Glomerular endothelial cell (primary cell): Measurements from ENCODE around the gene PCDH9. TPM values are rescaled to one million over a fixed set of nuclear protein-coding genes. Genes with fewer than 3 reads are reported as not detected.

ENCODE experiments used
- DNase-seq: peaks from one replicate; pipeline ENCODE4 v3.0.0-alpha.2; 2011; ENCODE audit warnings: low read depth, low spot score; ENCODE audit errors: extremely low read depth
- total RNA-seq: library from RNA; depleted of rRNA; stranded (reverse); fragments of >200 nt; gene quantifications from 2 replicates; pipeline ENCODE4 v1.2.3, GENCODE V29; 2015

PCDH9 gene, protein sequence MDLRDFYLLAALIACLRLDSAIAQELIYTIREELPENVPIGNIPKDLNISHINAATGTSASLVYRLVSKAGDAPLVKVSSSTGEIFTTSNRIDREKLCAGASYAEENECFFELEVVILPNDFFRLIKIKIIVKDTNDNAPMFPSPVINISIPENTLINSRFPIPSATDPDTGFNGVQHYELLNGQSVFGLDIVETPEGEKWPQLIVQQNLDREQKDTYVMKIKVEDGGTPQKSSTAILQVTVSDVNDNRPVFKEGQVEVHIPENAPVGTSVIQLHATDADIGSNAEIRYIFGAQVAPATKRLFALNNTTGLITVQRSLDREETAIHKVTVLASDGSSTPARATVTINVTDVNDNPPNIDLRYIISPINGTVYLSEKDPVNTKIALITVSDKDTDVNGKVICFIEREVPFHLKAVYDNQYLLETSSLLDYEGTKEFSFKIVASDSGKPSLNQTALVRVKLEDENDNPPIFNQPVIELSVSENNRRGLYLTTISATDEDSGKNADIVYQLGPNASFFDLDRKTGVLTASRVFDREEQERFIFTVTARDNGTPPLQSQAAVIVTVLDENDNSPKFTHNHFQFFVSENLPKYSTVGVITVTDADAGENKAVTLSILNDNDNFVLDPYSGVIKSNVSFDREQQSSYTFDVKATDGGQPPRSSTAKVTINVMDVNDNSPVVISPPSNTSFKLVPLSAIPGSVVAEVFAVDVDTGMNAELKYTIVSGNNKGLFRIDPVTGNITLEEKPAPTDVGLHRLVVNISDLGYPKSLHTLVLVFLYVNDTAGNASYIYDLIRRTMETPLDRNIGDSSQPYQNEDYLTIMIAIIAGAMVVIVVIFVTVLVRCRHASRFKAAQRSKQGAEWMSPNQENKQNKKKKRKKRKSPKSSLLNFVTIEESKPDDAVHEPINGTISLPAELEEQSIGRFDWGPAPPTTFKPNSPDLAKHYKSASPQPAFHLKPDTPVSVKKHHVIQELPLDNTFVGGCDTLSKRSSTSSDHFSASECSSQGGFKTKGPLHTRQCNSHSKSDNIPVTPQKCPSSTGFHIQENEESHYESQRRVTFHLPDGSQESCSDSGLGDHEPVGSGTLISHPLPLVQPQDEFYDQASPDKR (N-terminal part only)
- total RNA-seq, result 5.3 and 7.3 TPM in 2 replicates

DNA sequence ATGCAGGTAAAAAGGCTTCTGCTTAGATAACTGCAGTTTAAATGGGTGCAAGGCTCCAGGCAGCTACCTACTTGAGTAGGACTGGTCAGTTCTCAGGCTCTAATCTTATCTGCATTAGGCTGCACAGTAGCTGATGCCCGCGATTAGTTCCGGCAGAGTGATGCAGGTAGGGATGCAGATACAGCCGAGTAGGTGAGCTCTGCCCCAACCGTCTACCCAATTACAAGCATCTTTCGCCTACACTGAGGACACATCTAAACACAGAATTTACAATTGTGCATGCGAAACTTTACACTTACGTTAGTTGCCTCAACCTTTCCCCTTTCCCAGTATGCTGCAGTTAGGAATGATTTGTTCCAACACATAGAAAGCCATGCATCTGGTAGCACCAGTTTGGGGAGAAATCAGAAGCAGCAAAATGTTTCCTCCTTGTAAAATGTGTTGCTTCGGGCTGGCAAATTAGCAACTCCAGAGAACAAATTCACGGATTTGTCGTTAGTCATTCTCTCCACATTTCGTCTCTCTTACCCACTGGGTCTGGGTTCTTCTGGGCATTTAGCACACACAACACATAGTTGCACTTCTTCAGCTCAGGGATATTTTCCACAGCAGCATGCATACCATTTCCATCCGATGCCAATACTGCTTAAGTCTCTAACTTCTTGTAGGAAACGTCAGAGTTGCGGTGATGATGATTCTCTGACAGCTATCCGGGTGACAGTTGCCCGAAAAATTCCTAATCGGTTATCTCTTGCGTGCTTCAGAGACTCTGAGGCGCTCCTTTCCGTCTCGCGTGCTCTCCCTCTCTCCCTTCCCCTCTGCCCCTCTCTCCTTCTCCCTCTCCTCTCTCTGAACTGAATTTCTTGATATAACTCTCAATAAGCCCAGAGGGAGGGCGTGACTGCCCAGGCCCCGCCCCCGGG is at the start of gene PCDH9:
PCDH9 (minus strand) TSS at position 856 of the 923 bp plus-strand sequence. CDS start 1,896 bp downstream, outside the sequence.
- no peak for DNase-seq

DNA sequence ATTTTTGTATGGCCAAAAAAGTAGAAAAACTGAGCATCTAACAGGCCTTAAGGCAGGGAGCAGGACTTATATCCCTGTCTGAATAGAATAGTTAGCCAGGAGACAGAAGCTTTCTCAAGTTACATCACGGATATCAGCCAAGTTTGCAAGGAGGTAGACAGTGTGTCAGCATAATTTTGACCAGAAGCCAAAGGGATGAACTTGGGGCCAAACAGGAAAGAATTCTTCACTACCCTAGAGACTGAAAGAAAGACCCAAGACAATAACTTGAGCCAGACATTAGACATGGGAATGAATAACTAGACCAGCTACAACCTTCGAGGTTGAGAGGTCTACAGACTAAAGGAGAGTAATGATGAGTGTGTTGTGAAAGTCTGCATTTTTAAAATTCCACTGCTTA is 48.1 kb upstream of the PCDH9 start:
- no peak for DNase-seq

DNA sequence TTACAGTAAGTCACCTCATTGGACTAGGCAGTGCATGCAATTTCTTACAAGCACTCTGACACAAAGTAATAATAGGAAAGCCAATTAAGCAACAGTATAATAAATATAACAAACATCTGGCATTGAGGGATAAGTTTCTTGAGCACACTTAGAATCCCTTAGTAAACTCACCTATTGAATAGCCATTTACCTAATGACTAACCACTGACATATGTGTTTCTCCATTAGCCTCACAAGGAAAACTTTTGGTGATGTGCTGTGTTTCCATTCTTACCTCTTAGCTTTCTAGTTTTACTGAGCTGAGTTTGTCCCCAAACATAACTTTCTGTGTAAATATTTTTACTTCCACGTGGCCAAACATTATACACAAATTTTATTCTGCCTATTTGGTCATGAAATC is 47.4 kb upstream of the PCDH9 start:
- DNase-seq, result no peak

DNA sequence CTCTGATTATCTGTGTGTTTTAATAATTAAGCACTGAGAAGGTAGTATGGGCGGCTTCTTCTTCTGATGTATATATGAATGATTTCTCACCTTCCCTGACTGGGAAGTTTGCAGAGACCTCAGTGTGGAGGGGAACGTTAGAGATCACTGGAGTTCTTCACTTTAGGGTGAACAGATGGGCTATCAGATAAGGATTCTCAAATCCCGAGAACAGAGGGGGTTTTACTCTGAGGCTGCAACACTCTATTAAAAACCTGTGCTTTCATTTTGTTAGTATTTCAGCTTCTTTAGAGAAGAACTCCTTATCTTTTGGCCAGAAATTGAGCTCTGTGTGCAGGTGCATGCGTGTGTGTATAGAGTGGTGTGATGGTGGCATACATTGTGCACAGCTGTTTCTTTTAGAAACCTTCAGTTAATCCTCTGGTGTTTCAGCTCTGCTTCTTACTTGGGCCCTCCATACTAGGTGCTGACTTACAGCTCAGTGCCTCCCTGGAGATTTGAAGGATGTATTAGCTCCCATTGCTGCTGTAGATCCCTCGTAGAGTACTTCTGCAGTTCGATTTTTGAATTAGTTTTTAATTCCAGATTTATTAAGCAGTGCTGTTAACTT is 45.3 kb upstream of the PCDH9 start:
- DNase-seq, result no peak

DNA sequence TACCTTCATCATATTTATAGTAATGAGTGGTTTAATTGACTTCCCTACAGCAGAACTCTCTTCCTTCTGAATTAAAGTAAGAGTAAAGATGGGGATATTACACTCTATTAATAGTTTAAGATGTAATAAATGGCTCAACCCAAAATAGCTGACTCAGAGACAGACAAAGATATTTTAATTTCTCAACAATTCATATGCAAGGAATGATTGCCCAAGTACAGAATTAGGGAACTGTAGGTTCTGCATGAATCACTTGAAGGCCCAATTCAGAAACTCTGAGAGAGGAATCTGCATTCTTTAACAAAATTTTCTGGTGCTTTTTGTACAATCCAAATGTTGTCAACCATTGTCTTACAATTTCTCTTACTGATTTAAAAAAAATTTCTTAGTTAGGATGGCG is 42.9 kb upstream of the PCDH9 start:
- DNase-seq, result no peak

DNA sequence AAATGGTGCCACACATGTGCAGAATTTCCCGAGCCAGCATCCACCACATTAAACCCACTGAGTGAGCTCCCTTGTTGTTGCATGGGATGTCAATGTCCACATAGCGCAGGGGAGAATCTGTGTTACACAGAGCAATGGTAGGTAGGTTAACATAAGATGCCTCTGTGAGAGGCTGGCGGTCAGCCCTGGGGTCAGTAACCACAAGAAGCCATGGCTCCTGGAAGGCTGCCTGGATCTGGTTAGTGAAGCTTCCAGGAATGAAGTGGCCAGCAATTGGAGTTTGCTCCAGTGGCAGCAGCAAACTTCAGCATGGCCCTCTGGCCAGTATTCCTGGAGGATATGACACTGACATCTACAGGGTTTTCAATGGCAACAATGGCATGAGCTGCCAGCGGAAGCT is 37.0 kb upstream of the PCDH9 start:
- DNase-seq, result no peak

DNA sequence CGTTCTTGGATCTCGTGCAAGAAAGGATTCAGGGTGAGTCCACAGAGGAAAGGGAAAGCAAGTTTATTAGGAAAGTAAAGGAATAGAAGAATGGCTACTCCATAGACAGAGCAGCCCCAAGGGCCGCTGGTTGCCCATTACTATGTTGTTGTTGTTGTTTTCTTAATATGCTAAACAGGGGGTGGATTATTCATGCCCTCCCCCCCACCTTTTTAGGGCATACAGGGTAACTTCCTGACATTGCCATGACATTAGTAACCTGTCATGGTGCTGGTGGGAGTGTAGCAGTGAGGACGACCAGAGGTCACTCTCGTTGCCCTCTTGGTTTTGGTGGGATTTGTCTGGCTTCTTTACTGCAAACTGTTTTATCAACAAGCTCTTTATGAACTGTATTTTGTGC is 29.1 kb upstream of the PCDH9 start:
- no peak for DNase-seq

DNA sequence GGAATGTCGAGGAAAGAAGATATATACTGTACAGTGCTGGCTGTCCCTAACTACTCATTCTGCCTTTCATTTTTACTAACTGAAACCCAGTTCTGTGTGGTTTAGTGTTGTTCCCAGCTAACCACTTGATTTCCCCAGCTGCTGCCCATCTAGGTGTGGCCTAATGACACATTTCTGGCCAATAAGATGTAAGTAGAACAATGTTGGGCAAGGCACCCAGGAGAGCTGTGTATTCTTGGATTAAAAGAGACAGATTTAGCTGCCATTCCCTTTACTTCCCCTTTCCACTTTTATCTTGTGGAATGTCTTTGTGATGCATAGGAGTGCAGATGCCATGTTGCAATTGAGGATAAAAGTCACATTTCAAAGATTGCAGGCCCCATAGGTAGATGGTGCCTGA is 28.3 kb upstream of the PCDH9 start:
- DNase-seq, result no peak

DNA sequence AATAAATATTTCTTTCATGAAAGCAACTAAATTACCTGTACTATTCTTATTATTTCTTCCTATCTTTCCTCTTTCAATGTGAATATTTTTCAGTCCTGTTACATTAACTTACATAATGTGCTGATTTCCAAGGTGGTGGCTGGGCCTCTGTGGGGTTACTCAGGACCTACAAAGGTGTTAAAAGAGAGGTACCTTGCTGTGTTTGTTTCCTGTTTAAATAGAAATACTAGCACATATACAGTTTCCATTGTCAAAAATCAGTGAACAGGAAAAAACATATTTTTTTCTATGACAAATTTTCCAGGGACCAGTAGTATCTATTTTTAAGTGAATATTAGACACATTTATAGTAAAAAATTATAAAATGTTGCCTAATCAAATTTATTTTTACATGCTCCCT is 8.7 kb upstream of the PCDH9 start:
- no peak for DNase-seq

DNA sequence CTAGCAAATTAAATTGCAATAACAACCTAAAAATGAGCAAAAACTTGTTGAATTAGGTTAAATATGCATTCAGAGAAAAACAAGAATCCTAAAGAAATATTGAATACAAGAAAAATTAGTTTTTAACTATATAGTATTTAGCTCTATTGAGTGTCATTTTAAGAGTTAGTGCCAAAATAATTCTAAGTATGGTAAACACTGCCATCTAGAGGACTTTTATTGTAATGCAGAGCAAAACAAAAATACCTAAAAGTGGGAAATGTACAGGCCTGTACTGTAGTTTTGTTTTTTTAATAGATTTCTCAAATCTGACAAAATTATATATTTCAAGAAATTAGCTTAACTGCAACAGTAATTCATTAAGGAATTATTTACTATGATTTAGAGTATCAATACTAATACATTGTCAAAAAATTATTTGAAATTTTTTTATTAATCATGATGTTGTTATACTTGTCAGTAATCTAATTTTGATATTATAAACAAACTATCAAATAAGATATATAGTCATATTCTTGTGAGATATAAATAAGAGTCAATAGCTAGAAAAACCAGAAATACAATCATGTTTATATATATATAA is 8.2 kb upstream of the PCDH9 start:
- no peak for DNase-seq

DNA sequence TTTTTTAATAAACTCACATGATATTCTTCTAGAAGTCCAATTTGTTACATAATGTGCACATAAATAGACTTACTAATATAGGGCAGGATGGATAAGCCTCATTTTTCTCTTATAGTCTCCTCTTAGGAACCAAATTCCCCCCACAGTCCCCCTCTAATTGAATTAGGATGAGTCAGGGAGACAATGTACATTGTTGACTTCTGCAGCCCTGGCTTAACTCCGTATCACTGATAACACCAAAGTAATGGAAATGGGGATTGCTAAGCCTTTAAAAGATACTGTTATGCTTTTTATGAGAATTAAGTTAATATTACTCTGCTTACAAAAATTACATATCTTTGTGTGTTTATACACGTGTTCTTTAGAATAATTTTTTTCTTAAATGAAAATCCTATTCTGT is 5.1 kb upstream of the PCDH9 start:
- no peak for DNase-seq

DNA sequence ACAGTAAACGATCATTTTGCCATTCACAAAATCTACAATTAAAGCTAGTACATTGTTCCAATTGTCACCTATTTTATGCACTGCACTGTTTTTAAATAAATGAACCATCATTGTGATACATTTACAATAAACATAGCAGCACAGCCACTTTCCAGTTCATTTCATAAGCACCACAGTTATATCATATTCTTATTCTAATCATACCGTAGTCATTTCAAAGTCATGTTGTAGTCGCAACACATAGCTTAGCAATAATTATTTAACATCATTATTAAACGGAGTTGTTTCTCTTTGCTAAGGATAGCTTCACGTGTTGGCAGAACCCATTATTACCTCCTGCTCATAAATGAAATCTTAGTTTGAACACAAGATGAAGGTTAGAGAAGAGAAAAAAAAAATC is 2.2 kb upstream of the PCDH9 start:
- no peak for DNase-seq

DNA sequence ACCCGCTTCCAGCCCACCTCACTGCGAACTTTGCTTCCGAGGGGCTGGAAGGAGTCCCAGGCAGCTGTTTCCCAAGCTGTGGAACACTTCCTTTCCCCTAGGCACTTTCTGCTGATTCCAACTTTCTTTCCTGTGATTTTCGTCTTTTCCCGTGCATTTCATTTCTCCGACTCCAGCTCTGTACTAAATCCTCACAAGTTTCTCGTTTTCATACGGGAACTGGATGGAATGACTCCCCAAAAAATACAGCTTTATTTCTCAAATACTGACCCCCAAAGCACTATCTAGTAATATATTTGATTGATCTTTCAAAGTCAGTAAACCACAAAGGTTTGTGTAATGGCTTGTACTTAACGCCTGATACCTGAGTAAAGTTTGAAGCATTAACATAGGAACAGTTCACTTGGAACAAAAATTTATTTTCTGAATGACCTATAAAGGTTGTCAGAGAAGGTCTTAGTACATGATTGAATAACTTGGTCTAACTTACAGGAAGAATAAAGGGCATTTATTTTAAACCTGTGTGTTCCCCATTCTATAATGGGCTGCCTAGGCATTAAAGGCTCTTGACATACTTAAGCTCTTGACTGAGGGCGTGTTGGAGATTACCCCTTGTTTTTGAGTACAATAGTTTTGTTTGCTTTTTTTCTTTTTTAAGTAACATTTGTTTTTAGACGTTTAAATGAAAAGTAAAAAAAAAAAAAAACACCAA is 1.3 kb upstream of the PCDH9 start:
- no peak for DNase-seq

DNA sequence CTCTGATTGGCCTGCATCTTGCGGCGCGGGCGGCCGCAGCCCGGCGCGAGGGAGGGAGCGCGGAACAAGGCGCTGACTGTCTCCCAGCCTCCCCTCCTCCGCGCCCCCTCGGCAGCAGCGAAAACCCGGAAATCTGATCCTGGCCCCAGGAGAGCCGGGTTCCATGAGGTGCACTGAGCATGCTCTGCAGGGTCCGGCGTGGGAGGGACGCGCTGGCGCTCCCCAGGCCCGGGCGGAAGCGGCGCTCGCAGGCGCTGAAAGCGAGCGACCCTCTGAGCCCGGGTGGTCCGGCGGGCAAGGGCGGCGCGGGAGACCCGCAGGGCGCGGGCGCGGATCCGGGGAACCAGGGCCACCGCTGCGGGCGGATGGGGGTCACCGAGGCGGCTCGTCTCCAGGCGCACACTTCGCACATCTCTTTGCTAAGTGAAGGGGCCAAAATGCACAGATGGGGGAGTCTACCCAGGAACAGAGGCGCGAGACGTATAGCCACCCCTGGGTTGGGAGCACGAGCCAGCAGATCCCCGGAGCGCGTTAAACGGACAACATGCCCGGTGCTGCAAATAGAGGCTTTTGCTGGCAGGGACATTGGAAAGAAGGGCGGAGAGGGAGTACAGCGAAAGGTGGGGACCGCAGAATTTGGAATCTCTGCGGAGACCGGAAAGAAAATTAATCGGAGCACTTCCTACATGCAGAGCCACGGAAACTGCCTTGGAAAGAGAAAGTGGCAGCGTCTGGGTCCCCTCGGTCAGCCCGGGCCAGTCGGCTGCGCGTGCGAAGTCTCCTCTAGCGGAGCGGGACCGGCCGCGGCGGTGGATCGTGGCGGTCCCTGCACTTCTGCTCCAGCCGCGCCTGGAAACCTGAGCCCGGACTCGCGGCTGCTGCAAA is 510 bp upstream of the PCDH9 start:
- DNase-seq, result no peak

DNA sequence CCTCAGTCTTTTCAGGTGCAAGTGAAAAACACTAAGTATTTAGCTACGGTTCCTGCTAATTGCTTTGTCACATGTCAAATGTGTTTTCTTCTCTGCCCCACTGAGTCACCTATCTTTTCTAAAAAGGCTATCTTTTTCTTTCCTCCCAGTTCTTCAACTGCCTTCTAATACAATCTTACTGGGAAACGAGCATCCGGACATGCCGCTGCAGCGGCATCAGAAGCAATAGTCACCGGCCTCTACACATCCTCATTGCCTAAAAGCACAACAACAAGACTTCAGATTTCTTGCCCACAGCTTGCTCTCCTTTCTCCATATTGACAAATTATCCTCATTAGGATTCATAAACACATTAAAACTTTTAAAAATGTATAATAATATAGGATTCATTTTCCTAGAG is 1.2 kb downstream of the PCDH9 start:
- DNase-seq, result no peak

DNA sequence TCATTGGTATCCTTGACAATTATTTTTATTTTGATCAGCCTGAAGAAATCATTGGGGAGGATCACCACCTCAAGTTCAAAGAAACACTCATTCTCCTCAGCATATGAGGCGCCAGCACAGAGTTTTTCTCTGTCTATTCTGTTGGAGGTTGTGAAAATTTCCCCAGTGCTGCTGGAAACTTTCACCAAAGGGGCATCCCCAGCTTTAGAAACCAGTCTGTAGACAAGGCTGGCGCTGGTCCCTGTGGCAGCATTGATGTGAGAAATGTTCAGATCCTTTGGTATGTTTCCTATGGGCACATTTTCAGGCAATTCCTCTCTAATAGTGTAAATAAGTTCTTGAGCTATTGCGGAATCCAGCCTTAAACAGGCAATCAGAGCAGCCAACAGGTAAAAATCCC is 2.1 kb downstream of the PCDH9 start:
- DNase-seq, result no peak

DNA sequence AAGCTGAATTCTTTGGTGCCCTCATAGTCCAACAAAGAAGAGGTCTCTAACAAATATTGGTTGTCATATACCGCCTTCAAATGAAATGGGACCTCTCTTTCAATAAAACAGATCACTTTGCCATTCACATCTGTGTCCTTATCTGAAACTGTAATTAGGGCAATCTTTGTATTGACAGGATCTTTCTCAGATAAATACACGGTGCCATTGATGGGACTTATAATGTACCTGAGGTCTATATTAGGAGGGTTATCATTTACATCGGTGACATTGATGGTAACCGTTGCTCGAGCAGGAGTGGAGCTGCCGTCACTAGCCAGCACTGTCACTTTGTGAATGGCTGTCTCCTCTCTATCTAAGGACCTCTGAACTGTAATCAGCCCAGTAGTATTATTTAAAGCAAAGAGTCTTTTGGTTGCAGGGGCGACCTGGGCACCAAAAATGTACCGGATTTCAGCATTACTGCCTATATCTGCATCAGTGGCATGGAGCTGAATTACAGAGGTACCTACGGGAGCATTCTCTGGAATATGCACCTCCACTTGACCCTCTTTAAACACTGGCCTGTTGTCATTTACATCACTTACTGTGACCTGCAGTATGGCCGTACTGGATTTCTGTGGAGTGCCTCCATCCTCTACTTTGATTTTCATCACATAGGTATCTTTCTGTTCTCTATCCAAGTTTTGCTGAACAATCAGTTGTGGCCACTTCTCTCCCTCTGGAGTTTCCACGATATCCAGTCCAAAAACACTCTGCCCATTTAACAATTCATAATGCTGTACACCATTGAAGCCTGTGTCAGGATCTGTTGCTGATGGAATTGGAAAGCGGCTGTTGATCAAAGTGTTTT is 2.8 kb downstream of the PCDH9 start:
- DNase-seq, result no peak
